H1 (cell line): ENCODE measurements around the gene TTC28. TPM values are rescaled to one million over a fixed set of nuclear protein-coding genes. Genes with fewer than 3 reads are reported as not detected.

ENCODE experiments used
- ASH2L ChIP-seq: fragments of 200-600, 300-600 bp; sonication (generic); IDR thresholded peaks from one replicate; pipeline ENCODE4 v1.7.1; 2017; ENCODE audit warnings: low read length
- BRCA1 ChIP-seq: IDR thresholded peaks from 2 replicates; pipeline ENCODE4 v1.6.1; 2012; ENCODE audit warnings: low read depth, low read length, improper control_type of control experiment
- CEBPB ChIP-seq: IDR thresholded peaks from 2 replicates; pipeline ENCODE4 v1.6.1; 2012; ENCODE audit warnings: low read depth, low read length
- CREB1 ChIP-seq: IDR thresholded peaks from 2 replicates; pipeline ENCODE4 v1.6.1; 2012; ENCODE audit warnings: inconsistent platforms
- EGR1 ChIP-seq: IDR thresholded peaks from 2 replicates; pipeline ENCODE4 v1.6.1; 2011; ENCODE audit warnings: low read depth, low read length, borderline replicate concordance
- FOSL1 ChIP-seq: IDR thresholded peaks from 2 replicates; pipeline ENCODE4 v1.6.1; 2011; ENCODE audit warnings: mild to moderate bottlenecking, low read depth, low read length, moderate library complexity; ENCODE audit not compliant: insufficient read depth
- GABPA ChIP-seq: IDR thresholded peaks from 2 replicates; pipeline ENCODE4 v1.6.1; 2011; ENCODE audit warnings: mild to moderate bottlenecking, low read length, moderate library complexity, borderline replicate concordance; ENCODE audit not compliant: insufficient read depth
- MAX ChIP-seq: IDR thresholded peaks from 2 replicates; pipeline ENCODE4 v1.6.1; 2012; ENCODE audit warnings: inconsistent platforms
- NRF1 ChIP-seq: IDR thresholded peaks from 2 replicates; pipeline ENCODE4 v1.6.1; 2011; ENCODE audit warnings: mild to moderate bottlenecking, low read depth, low read length, improper control_type of control experiment
- RAD21 ChIP-seq, 2 experiments: IDR thresholded peaks in 1 of 2; conservative IDR thresholded peaks in 1 of 2; 2 replicates each; pipeline ENCODE4 v1.6.1; 2011; ENCODE audit warnings: low read depth in 2 of 2, low read length in 2 of 2, improper control_type of control experiment in 1 of 2, inconsistent platforms in 1 of 2, mild to moderate bottlenecking in 1 of 2, moderate library complexity in 1 of 2
- SIX5 ChIP-seq: IDR thresholded peaks from 2 replicates; pipeline ENCODE4 v1.6.1; 2011; ENCODE audit warnings: mild to moderate bottlenecking, low read depth, low read length
- SP1 ChIP-seq: IDR thresholded peaks from 2 replicates; pipeline ENCODE4 v1.6.1; 2011; ENCODE audit warnings: low read depth, low read length
- SUZ12 ChIP-seq: fragments of 200-600 bp; sonication (generic); IDR thresholded peaks from 2 replicates; pipeline ENCODE4 v1.6.1; 2012; ENCODE audit warnings: mild to moderate bottlenecking, inconsistent platforms, low read length, moderate library complexity, mixed read lengths
- TCF12 ChIP-seq: IDR thresholded peaks from 2 replicates; pipeline ENCODE4 v1.6.1; 2011; ENCODE audit warnings: low read depth, mild to moderate bottlenecking, low read length
- YY1 ChIP-seq: IDR thresholded peaks from 2 replicates; pipeline ENCODE4 v1.6.1; 2011; ENCODE audit warnings: low read depth, mild to moderate bottlenecking, low read length
- polyA plus RNA-seq, 7 experiments: library from polyadenylated mRNA; depleted of rRNA in 3 of 7; stranded (reverse) in 5 of 7; unstranded in 2 of 7; fragments of >200 nt in 5 of 7; fragments of 200-250 nt in 2 of 7; gene quantifications; 1 replicate in 5 of 7; 2 replicates in 1 of 7; 4 replicates in 1 of 7; pipeline versions ENCODE4 v1.2.1 to v1.2.3, GENCODE V29; 2011 to 2013; ENCODE audit warnings: missing spikeins in 2 of 7, mixed read lengths in 2 of 7
- total RNA-seq: library from RNA; stranded (reverse); fragmentation: NEBNext Ultra II Directional; extraction: Animal tissue kit (Norgen Biotek cat#: 25700); gene quantifications from 2 replicates; pipeline ENCODE4 v1.2.1, GENCODE V29; 2021

The TTC28 gene
- total and polyA plus RNA-seq, 2 of the 8 experiments (the other 6 are each of a cell fraction or from before 2014, with no cell fraction given) = 2.6 to 12.6 TPM

- peak; percentile 78 for TF ChIP-seq MAX
- no peak for TF ChIP-seq SIX5
- peak; percentile 35; the same call in 1 of the 2 replicates for TF ChIP-seq YY1
- TF ChIP-seq CREB1 = peak; percentile 35; the same call in 1 of the 2 replicates
- no peak for TF ChIP-seq SUZ12
- no peak for TF ChIP-seq EGR1
- TF ChIP-seq CEBPB = no peak
- no peak for TF ChIP-seq SP1
- no peak for TF ChIP-seq BRCA1
- no peak for TF ChIP-seq NRF1
- no peak for TF ChIP-seq ASH2L
- TF ChIP-seq FOSL1 = no peak
- peak; percentile 59 to 68 for TF ChIP-seq RAD21 (IDR thresholded peaks at IDR 0.05 in 1 of 2, conservative IDR thresholded peaks at IDR 0.05 in 1 of 2; ENCODE audit: low read depth in 2 of 2, low read length in 2 of 2)
- TF ChIP-seq TCF12 = no peak
- peak; percentile 69; the same call in 1 of the 2 replicates for TF ChIP-seq GABPA
Measured at GRCh38 chr22:27990879-27991278, 688.8 kb downstream of the TTC28 start (continued).
